HG03571 (cell line): ENCODE results near the gene PFKFB3.

ENCODE experiments used
- ATAC-seq: cut with Tn5 transposase; IDR thresholded peaks from one replicate; pipeline ENCODE4 v1.9.1; 2021; ENCODE audit not compliant: unreplicated experiment

Gene PFKFB3

DNA sequence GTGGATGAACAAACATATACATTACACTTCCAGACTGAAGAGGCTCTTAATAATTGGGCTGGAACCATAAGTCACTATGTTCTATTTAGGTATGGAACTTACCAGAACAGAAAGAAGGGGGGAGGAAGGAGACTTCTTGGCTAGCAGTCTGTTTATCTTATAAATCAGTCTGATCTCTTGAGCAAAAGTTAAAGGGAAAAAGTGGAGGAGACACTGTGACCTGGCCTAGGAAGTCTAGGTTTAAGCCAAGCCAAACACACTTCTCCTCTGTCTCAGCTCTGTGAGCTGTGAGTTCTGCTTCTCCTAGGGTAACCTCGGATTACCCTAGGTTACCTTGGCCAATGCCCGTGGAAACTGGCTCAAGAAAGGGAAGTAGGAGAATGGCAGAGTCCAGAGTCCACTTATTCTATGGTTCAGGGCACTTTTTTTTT, 95.2 kb downstream of the PFKFB3 start:
- ATAC-seq, result no peak

- ATAC-seq, result no peak
These were observed 95.7 kb downstream of the PFKFB3 start for GRCh38 chr10:6298428-6298827.

- ATAC-seq, result no peak
These were observed 96.5 kb downstream of the PFKFB3 start for GRCh38 chr10:6299234-6299633.

GRCh38 chr10:6299743-6300105, 97.0 kb downstream of the PFKFB3 start:
- no peak for ATAC-seq

DNA sequence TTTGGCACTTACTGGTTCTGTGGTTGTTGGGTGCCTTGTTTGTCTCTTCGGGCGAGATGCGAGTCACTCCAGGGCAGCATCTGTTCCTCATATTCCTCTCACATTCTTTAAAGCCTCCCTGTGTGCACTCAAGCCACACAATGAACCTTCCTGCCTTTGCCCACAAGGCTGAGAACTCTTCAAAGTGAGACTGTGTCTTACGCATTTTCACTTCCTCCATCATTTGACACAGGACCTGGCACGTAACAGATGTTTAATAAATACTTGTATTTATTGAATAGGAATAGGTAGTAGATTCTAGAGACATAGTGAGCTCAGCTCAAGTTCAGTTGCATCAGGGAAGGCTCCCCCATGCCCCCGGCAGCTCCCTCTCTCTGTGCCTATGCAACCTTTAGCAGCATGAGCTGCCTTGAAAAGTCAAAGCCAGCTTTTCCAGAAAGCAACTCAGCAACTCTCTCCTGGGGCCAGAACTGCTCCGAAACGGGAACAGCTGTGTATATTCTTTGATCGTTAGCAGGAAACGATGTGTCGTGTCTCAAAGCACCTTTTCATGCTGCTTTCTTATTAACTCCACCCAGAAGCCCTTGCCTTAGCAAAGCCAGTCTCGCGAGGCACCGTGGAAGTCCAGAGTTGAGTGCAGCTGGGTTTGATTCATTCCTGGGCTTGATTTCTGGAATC, 97.5 kb downstream of the PFKFB3 start:
- peak; percentile 90 for ATAC-seq

DNA sequence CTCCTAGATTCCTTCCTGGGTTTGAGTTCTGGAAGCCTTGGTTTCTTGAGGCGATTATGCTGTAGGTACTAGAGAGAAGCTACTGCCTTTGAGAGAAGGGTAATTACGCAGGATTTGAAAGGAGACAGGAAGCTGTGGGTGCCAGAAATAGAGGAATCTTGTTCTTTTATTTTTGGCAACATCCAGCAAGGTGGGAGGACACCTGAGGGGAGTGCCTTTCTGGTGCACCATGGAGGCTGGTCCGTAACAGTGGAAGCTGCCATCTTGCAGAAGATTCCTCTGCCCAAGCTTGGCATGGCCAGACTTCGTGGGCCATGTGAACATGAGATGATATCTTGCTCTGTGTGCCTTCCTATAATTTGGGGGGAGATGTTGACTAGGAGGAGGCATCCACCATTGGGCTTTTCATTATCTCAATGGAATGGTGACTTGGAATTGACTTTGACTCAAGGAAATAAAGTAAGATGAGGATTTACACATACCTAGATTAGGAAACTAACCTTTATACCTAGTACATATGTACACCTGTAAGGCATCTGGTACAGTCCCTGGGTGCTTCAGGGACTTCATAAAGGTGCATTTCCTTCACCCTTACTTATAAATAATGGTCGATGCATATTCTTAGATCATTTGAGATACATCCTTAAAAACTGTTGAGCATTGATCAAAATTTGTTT, 98.2 kb downstream of the PFKFB3 start:
- ATAC-seq, result no peak

DNA sequence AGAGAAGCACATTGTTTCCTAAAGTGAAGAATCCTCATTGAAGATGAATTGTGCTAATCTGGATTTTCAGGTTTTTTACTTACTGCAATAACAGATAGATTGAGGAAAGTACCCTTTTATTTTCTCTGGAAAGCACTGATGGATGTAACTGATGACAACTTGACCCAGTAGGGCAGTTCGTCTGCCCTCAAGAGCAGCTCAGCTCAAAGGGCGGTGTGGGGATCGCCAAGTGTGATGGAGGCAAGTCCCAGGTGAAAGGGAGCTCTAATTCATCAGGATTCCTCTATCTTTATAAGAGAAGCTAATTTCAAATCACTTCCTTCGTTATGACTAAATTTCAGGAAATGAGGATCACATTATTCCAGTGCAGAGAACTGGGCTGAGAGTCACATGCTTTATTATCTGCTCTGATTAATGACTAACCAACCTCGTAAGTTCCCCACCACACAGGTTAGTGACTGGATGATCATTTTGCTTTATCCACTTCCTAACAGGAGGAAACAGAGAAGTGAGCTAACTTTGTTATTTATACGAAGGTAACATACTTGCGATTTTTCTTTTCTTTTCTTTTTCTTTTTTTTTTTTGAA, 98.8 kb downstream of the PFKFB3 start:
- no peak for ATAC-seq
